ENCODE measurements around the gene ALDH8A1.

Gene ALDH8A1

GRCh38 chr6:134950482-134950881, 581 bp upstream of the ALDH8A1 start:
- no peak for DNase-seq

GRCh38 chr6:134948691-134949090, 1.2 kb downstream of the ALDH8A1 start:
- DNase-seq: no peak

- no peak for DNase-seq
Measured at GRCh38 chr6:134948142-134948541, 1.8 kb downstream of the ALDH8A1 start.

GRCh38 chr6:134945045-134945444, 4.9 kb downstream of the ALDH8A1 start:
- DNase-seq: no peak

- DNase-seq: no peak
Measured at GRCh38 chr6:134943522-134944111, 6.3 kb downstream of the ALDH8A1 start.

- no peak for DNase-seq
Measured at GRCh38 chr6:134938896-134939295, 11.0 kb downstream of the ALDH8A1 start.

GRCh38 chr6:134937426-134937825, 12.5 kb downstream of the ALDH8A1 start:
- peak; percentile 61 for DNase-seq

GRCh38 chr6:134936931-134937330, 13.0 kb downstream of the ALDH8A1 start:
- DNase-seq: peak; percentile 92

GRCh38 chr6:134936476-134936875, 13.4 kb downstream of the ALDH8A1 start:
- DNase-seq: peak; percentile 30

GRCh38 chr6:134934793-134935485, 15.0 kb downstream of the ALDH8A1 start:
- no peak for DNase-seq

GRCh38 chr6:134932535-134933470, 17.1 kb downstream of the ALDH8A1 start:
- no peak for DNase-seq

- no peak for DNase-seq
Measured at GRCh38 chr6:134932098-134932497, 17.8 kb downstream of the ALDH8A1 start.

GRCh38 chr6:134930463-134930862, 19.4 kb downstream of the ALDH8A1 start:
- no peak for DNase-seq

- no peak for DNase-seq
Measured at GRCh38 chr6:134928151-134928900, 21.6 kb downstream of the ALDH8A1 start.

GRCh38 chr6:134925800-134926199, 24.1 kb downstream of the ALDH8A1 start:
- peak; percentile 84 for DNase-seq

GRCh38 chr6:134921721-134922261, 28.1 kb downstream of the ALDH8A1 start:
- no peak for DNase-seq

GRCh38 chr6:134921276-134921675, 28.6 kb downstream of the ALDH8A1 start:
- DNase-seq: no peak

- DNase-seq: no peak
Measured at GRCh38 chr6:134920422-134920821, 29.5 kb downstream of the ALDH8A1 start.

- no peak for DNase-seq
Measured at GRCh38 chr6:134918418-134918961, 31.4 kb downstream of the ALDH8A1 start.

- peak; percentile 90 for DNase-seq
Measured at GRCh38 chr6:134911547-134911946, 38.4 kb downstream of the ALDH8A1 start.

- no peak for DNase-seq
Measured at GRCh38 chr6:134910593-134910935, 39.3 kb downstream of the ALDH8A1 start.
